GM19455 (cell line): ENCODE results near the gene EYA3.

ENCODE experiments used
- ATAC-seq: cut with Tn5 transposase; IDR thresholded peaks from one replicate; pipeline ENCODE4 v1.9.1; 2021; ENCODE audit not compliant: unreplicated experiment

The EYA3 gene

GRCh38 chr1:28088168-28088961, at the start of gene EYA3:
TSS of gene EYA3 (minus strand) at chr1:28088610. CDS start at chr1:28058026, 30,584 bp downstream.
- peak; percentile 83 for ATAC-seq

GRCh38 chr1:28136922-28137613, 48.7 kb upstream of the EYA3 start:
- ATAC-seq, result no peak

- ATAC-seq, result no peak
Measured at GRCh38 chr1:28136169-28136921, 47.9 kb upstream of the EYA3 start.

- no peak for ATAC-seq
Measured at GRCh38 chr1:28135371-28136168, 47.2 kb upstream of the EYA3 start.

- no peak for ATAC-seq
Measured at GRCh38 chr1:28134651-28135207, 46.3 kb upstream of the EYA3 start.

GRCh38 chr1:28132171-28133167, 44.1 kb upstream of the EYA3 start:
- ATAC-seq, result no peak

GRCh38 chr1:28130901-28131300, 42.5 kb upstream of the EYA3 start:
- no peak for ATAC-seq

- ATAC-seq, result no peak
Measured at GRCh38 chr1:28129150-28129549, 40.7 kb upstream of the EYA3 start.

GRCh38 chr1:28127617-28128257, 39.3 kb upstream of the EYA3 start:
- ATAC-seq, result peak; percentile 64

- ATAC-seq, result no peak
Measured at GRCh38 chr1:28126783-28127490, 38.5 kb upstream of the EYA3 start.

GRCh38 chr1:28126212-28126611, 37.8 kb upstream of the EYA3 start:
- ATAC-seq, result no peak

- no peak for ATAC-seq
Measured at GRCh38 chr1:28123461-28123961, 35.1 kb upstream of the EYA3 start.

- no peak for ATAC-seq
Measured at GRCh38 chr1:28122183-28122582, 33.8 kb upstream of the EYA3 start.

- ATAC-seq, result no peak
Measured at GRCh38 chr1:28119556-28119955, 31.1 kb upstream of the EYA3 start.

GRCh38 chr1:28118640-28119307, 30.4 kb upstream of the EYA3 start:
- ATAC-seq, result no peak

GRCh38 chr1:28115267-28115666, 26.9 kb upstream of the EYA3 start:
- no peak for ATAC-seq

- ATAC-seq, result no peak
Measured at GRCh38 chr1:28114844-28115243, 26.4 kb upstream of the EYA3 start.

- ATAC-seq, result no peak
Measured at GRCh38 chr1:28113242-28113572, 24.8 kb upstream of the EYA3 start.
